Activated B cell treated with CpG ODN at 0.5 μM for 24 hours (primary cell): ENCODE data around the gene TCF25. TPM values are rescaled to one million over a fixed set of nuclear protein-coding genes. Genes with fewer than 3 reads are reported as not detected.
"Not testable (repeated sequence)": the region's sequence is repeated elsewhere in the genome, so short reads cannot be mapped to it uniquely, and the experiment has no call there.

Experiments
- ATAC-seq: fragments of 200-7000 bp; cut with Tn5 transposase; one replicate; pipeline ENCODE4 v1.10.0; 2021; ENCODE audit warnings: low read depth, mild to moderate bottlenecking, moderate library complexity
- CTCF ChIA-PET: fragments of 350-600 bp; sonication (Branson Sonifier 250); formaldehyde crosslinking; loops from one replicate; lab custom pipeline; 2021; ENCODE audit warnings: antibody characterized with exemption; lab: Charles Lee
- POLR2A ChIA-PET: fragments of 350-600 bp; sonication (Branson Sonifier 250); formaldehyde crosslinking; loops from one replicate; lab custom pipeline; 2021; ENCODE audit warnings: antibody characterized with exemption; lab: Charles Lee
- DNase-seq: peaks from one replicate; pipeline ENCODE4 v3.0.0; 2022
- H3K27ac Mint-ChIP-seq: one replicate; pipeline ENCODE4 v1.8.0; 2020; ENCODE audit warnings: mixed read lengths
- H3K27me3 Mint-ChIP-seq: one replicate; pipeline ENCODE4 v1.8.0; 2021; ENCODE audit warnings: mixed read lengths
- H3K36me3 Mint-ChIP-seq: one replicate; pipeline ENCODE4 v1.8.0; 2021; ENCODE audit warnings: low read depth, mixed read lengths
- H3K4me1 Mint-ChIP-seq: one replicate; pipeline ENCODE4 v1.8.0; 2021; ENCODE audit warnings: mixed read lengths
- H3K4me3 Mint-ChIP-seq: one replicate; pipeline ENCODE4 v1.8.0; 2020; ENCODE audit warnings: mild to moderate bottlenecking, mixed read lengths
- H3K9me3 Mint-ChIP-seq: one replicate; pipeline ENCODE4 v1.8.0; 2020; ENCODE audit warnings: mixed read lengths
- intact Hi-C: fragments of 100-400 bp; cut with micrococcal nuclease; formaldehyde crosslinking; loops from one replicate; pipeline ENCODE4 v1.15.1; 2024
- total RNA-seq: library from RNA; stranded (reverse); gene quantifications from 2 replicates; pipeline ENCODE4 v1.2.3, GENCODE V29; 2022
- TF ChIP-seq, protein P1 (sequence below): fragments of 200-600 bp; IDR thresholded peaks from one replicate; pipeline ENCODE4 v1.8.0; 2022; ENCODE audit warnings: antibody characterized with exemption, mild to moderate bottlenecking

The TCF25 gene
- total RNA-seq, 1 donor from 2014 or later: 273 TPM

DNA sequence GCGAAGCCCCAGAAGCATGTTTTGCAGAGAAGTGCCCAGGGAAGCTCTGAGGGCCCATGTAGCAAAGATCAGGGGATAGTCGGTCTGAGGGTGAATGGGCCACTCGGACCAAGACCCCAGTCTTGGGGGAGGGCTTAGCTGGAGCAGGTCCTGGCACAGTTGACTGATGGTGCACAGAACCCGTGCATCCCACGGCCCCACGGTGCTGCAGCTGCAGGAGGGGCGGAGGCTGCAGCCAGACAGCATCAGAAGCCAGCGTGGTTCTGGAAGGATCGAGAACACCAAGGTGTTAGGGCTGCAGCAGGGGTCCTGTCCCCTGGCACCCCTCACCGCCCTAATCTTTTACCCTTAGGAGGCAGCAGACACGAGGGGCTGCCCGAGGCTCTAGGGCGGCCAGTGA is 38.8 kb downstream of the TCF25 start:
- Mint-ChIP-seq H3K4me1 (peaks cover 5% of the 10 kb centered on the region), H3K27ac (no peak overlapping the region), H3K36me3 (peaks cover 32% of the 10 kb centered on the region), H3K27me3 (no peaks in the 10 kb centered on the region), H3K4me3 (no peak overlapping the region), H3K9me3 (no peaks in the 10 kb centered on the region)
- DNase-seq (no peak), ATAC-seq (no peak)
- ChIA-PET POLR2A (interaction anchor here (1.0 kb wide), 2 partner anchors 38 to 212 kb away, joined by 3 read pairs; partner anchors contain the start of gene TCF25), CTCF (no interaction called here)
- intact Hi-C loops: no loop called here
- TF ChIP-seq, protein P1, sequence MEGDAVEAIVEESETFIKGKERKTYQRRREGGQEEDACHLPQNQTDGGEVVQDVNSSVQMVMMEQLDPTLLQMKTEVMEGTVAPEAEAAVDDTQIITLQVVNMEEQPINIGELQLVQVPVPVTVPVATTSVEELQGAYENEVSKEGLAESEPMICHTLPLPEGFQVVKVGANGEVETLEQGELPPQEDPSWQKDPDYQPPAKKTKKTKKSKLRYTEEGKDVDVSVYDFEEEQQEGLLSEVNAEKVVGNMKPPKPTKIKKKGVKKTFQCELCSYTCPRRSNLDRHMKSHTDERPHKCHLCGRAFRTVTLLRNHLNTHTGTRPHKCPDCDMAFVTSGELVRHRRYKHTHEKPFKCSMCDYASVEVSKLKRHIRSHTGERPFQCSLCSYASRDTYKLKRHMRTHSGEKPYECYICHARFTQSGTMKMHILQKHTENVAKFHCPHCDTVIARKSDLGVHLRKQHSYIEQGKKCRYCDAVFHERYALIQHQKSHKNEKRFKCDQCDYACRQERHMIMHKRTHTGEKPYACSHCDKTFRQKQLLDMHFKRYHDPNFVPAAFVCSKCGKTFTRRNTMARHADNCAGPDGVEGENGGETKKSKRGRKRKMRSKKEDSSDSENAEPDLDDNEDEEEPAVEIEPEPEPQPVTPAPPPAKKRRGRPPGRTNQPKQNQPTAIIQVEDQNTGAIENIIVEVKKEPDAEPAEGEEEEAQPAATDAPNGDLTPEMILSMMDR: no peak

DNA sequence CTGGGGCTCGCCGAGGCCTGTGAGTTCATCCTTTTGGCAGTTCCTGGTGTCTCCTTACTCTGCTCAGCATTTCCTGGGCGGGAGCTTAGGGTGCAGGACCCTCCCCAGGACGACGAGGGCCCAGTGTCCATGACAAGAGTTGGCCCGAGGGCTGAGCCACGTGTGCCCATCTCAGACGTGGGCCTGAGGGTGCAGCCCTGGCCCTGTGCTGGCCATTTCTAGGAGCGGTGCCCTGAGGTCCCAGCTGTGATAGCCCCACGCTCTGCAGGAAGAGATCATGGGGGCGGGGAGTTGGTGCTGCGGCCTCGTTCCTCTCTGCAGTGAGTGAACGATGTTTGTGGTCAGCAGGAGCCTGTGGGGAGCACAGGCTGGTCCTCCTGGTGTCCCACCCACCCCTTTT is 39.2 kb downstream of the TCF25 start:
- Mint-ChIP-seq H3K9me3 (no peaks in the 10 kb centered on the region), H3K36me3 (peaks cover 32% of the 10 kb centered on the region), H3K4me1 (peaks cover 7% of the 10 kb centered on the region), H3K27me3 (no peaks in the 10 kb centered on the region), H3K27ac (no peak overlapping the region), H3K4me3 (no peak overlapping the region)
- TF ChIP-seq, protein P1: no peak
- ATAC-seq: no peak
- CTCF ChIA-PET: no interaction called here
- DNase-seq: no peak
- intact Hi-C loops: no loop called here
- POLR2A ChIA-PET: interaction anchor here (1.0 kb wide), 1 partner anchor 212 kb away, joined by 3 read pairs; no protein-coding TSS in a partner anchor

DNA sequence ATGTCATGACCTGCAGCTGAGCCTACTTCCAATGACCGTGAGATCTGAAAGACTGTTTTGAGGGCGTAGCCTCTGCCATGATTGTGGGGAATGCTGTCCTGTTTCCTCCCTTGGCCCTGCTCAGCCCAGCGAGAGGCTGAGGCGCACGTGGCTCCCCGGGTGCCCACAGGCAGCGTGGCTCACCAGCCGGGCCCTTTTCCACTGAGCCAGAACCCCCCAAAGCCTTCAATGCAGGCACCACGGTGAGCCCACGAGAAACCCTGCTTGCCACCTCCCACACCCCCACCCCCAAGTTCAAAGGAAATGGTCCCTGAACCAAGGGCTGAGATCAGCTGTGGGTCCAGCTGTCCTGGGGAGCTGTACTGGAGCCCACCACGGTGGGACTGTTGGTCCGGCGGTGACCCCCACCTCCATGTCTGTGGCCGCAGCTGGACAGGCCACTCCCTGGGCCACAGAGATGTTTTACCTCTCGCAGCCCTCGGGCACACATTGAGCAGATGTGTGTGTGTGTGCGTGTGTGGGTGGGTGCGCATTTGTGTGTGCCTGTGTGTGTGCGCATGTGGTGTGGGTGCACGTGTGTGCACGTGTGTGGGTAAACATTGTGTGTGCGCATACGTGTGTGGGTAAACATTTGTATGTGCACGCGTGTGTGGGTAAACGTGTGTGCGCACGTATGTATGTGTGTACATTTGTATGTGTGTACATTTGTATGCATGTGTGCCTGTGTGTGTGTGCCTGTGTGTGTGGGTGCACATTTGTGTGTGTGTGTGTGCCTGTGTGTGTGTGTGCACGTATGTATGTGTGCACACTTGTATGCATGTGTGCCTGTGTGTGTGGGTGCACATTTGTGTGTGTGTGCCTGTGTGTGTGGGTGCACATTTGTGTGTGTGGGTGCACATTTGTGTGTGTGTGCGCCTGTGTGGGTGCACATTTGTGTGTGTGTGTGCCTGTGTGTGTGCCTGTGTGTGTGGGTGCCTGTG is 40.3 kb downstream of the TCF25 start:
- intact Hi-C loops: no loop called here
- ChIA-PET CTCF (no interaction called here), POLR2A (interaction anchor here (0.6 kb wide), 1 partner anchor 233 kb away, joined by 4 read pairs; no protein-coding TSS in a partner anchor)
- H3K9me3 Mint-ChIP-seq: no peaks in the 10 kb centered on the region
- no peaks in the 10 kb centered on the region for H3K27me3 Mint-ChIP-seq
- ATAC-seq (no peak), DNase-seq (no peak)
- peaks cover 14% of the 10 kb centered on the region for H3K4me1 Mint-ChIP-seq
- TF ChIP-seq, protein P1: no peak
- H3K4me3 Mint-ChIP-seq: no peak overlapping the region
- peaks cover 31% of the 10 kb centered on the region for H3K36me3 Mint-ChIP-seq
- no peak overlapping the region for H3K27ac Mint-ChIP-seq

DNA sequence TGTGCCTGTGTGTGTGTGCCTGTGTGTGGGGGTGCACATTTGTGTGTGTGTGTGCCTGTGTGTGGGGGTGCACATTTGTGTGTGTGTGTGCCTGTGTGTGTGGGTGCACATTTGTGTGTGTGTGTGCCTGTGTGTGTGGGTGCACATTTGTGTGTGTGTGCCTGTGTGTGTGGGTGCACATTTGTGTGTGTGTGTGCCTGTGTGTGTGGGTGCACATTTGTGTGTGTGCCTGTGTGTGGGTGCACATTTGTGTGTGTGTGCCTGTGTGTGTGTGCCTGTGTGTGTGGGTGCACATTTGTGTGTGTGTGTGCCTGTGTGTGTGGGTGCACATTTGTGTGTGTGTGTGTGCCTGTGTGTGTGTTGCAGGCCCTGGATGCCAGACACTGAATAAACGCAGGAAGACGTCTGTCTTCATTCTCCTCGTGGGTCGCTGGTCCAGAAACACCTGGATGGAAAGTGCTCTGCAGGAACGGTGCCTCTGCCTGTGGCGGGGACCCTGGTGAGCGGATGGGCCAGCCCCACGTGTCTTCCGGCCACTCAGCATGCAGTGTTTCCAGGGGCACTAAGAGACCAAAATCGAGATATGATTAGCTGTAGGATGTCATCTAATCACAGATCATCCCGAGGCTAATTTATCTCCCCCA is 41.4 kb downstream of the TCF25 start:
- intact Hi-C loops, CTCF ChIA-PET, H3K9me3 Mint-ChIP-seq, H3K27ac Mint-ChIP-seq, DNase-seq, ATAC-seq, H3K4me3 Mint-ChIP-seq, H3K27me3 Mint-ChIP-seq, POLR2A ChIA-PET: not testable (repeated sequence)
- H3K4me1 Mint-ChIP-seq: peaks cover 17% of the 10 kb centered on the region
- H3K36me3 Mint-ChIP-seq: peaks cover 23% of the 10 kb centered on the region

DNA sequence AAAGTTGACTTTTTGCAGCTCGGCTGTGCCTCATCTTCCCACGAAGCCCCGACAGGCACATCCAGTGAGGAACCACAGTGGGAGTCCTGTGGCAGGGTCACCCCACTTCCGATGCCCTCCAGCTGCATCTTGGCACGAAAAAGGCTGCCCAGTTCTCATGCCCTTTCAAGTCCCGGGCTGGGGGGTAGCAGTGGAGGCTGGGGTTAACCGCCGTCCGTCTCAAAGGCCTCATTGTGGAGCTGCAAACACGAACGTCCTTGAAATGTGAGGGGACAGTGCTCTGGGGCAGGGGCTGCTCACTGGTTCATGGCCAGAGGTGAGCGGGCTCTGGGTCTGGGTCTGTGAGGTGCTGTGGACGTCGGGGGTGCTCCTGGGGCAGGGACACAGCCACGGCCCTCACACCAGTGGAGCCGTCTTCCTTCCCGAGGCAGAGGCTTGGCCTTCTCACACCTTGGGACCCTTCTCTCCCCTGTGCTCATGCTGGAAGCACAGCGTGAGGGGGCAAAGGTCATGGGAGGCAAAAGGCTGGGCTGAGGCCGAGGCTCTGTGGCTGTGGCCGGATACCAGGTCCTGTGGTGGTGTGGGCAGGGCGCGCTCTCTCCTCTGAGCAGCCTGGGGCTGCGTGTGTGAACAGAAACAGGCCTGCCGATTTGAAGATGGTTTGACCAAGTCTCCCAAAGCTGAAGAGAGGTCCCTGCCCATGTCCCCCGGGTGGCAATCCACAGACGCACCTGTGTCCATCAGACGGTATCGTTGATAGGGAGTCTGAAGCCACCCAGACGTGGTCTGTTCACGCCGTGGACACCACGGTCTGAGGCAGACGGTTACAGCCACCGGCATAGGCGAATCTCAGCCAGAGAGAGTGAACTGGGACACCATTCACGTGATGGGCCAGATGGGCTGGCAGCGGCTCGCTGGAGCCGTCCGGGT is 42.2 kb downstream of the TCF25 start:
- CTCF ChIA-PET: no interaction called here

More for the DNA sequence above, 42.2 kb downstream of the TCF25 start:
- ATAC-seq (no peak), DNase-seq (no peak)
- peaks cover 17% of the 10 kb centered on the region for H3K4me1 Mint-ChIP-seq
- intact Hi-C loops: no loop called here
- no peak overlapping the region for H3K27ac Mint-ChIP-seq
- H3K27me3 Mint-ChIP-seq: peaks cover 8% of the 10 kb centered on the region
- peaks cover 16% of the 10 kb centered on the region for H3K36me3 Mint-ChIP-seq
- TF ChIP-seq, protein P1: no peak
- POLR2A ChIA-PET: no interaction called here
- no peaks in the 10 kb centered on the region for H3K9me3 Mint-ChIP-seq
- H3K4me3 Mint-ChIP-seq: no peak overlapping the region
